Ramos (cell line): ENCODE measurements around the gene ANXA2.

ENCODE experiments used
- in situ Hi-C: fragments of 300-500 bp; cut with MboI; formaldehyde crosslinking; loops from one replicate; pipeline ENCODE4 v1.14.3; 2022; ENCODE audit warnings: low sequenced_read_pairs; ENCODE audit not compliant: unreplicated experiment

ANXA2 gene

DNA sequence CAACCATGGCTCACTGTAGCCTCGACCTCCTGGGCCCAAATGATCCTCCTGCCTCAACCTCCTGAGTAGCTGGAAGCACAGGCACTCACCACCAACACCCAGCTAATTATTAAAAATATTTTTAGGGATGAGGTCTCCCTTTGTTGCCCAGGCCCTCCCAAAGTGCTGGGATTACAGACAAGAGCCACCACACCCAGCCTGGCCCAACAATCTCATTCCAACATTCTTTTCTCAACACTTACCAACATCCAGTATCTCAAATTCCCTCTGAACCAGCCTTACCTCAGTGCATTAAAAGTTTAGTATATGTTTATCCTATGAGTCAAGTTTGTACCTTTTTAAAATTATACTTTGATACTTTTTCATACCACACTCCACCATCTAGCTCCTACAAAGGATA lies 25.0 kb downstream of the ANXA2 start:
- in situ Hi-C loops, result no loop called here

DNA sequence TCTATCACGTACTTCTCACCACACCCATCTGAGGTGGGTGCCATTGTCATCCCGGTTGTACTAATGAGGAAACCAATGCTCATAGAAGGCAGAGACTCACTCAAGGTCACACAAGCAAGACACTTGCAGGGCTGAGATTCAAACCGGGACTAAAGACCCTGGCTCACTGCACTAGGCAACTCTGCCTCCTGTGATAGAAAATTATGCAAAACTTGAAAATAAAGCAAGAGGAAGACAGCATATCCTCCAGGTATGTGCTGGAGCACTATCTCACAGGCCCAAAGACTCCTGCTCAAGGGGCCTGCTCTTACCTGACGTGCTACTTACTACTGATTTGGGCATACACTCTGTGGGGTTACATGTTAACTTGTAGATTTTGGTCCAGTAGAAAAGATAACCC lies 25.6 kb downstream of the ANXA2 start:
- in situ Hi-C loops, result no loop called here

DNA sequence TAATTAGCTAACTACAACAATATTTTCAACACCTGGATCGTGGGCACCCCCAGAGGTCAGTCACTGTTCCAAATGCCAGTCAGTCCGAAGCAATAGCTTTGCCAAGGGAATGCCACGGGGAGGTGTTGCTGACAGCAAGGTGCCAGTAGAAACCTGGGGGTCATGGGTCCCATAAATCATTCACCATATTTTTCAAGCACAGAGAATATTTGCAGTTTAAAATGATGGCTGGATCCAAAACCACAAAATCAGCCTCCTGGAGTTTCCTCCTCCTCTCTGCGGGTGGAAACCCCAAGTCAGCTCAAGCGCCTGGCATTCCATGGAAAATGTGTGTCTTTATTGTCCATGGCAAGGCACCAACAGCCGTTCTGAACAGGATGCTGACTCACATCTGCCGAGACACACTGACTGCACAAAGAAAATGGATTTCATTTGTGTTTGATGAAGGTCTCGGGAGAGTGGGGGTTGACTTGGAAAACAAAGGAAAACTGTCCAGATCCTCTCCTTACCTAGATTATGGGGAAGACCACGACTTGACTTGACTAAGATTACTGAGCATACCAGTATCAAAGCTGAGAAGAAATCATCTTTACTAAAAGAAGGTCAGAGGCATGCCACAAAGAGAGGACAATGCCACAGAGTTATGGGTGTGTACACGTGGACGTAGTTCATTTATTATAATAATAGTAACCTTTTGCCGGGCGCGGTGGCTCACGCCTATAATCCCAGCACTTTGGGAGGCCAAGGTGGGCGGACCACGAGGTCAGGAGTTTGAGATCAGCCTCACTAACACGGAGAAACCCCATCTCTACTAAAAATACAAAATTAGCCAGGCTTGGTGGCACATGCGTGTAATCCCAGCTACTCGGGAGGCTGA lies 26.4 kb downstream of the ANXA2 start:
- in situ Hi-C loops, result no loop called here

DNA sequence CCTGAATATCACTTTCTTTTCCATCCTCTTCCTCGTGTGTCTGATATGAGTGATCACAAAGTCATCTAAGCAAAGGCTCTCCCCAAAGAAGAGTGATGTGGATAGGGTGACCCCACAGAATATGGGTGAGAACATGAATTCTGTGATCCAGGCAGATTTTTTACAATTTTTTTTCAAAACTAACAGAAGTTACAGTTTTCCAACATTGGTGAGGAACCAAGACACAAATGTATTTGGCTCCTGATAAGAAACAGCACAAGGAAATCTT lies 27.0 kb downstream of the ANXA2 start:
- in situ Hi-C loops, result no loop called here

DNA sequence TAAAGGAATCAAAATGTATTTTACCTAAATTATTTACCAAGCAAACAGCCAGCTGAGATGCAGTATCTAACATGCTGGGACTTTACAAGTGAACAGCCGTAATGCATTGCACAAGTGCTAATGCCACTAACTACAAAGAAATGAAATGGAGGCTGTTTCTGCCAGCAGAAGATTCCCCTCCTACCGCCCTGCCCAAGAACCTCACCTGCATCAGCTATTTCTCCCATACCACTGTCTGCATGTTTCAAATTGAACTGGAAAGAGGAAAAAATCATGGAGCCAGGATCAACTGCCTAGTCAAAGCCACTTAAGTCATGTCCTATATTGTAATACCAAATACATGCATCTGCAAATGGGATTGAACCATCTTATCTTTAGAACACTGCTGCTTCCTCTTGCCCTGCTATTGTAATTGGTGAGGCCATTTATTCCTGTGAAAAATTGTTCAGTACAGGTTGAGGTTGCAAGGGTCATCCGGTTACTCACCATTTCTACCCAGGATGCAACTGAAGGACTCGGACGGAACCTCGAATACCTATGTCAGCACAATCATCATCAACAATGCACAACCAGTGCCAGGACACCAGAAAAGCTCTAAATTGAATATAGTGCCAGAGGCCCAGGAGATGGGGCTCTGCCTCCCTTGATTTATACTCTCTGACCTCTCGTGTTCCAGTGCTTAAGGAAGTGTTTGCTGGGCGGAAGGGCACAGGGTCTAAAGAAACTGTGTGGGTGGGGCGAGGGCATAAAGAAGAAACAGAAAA lies 27.5 kb downstream of the ANXA2 start:
- in situ Hi-C loops, result no loop called here

DNA sequence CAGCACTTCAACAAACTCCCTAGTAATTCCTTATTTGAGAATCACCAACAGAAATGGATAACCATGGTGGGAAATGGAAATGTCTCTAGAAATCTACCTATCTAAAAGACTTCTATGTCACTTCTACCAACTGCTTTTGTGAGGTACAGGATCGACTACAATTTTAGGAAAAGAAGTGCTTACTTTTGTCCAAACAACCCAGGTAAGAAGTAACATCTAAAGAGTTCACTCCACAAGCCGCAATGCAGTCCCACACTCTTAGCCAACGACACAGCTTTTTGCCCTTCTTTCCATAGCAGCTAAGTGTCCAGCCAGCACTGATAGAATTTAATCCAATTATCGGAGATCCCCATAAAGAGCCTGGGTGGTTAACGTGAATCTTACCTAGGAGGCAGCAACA lies 28.1 kb downstream of the ANXA2 start:
- in situ Hi-C loops, result no loop called here

DNA sequence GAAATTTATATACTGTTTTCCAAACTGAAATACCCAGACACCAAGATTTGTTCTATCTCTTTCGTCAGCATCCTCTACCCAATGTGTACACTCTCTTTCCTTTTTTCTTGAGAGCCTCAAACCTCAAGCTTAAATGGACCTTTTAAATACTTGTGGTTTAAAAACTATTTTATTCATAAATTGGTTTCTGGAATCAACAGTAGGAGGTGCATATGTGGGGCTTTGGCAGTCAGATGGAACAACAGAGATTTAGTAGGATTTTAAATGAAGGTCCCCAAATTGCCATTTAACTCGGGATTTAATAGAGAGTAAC lies 33.2 kb downstream of the ANXA2 start:
- in situ Hi-C loops, result no loop called here

DNA sequence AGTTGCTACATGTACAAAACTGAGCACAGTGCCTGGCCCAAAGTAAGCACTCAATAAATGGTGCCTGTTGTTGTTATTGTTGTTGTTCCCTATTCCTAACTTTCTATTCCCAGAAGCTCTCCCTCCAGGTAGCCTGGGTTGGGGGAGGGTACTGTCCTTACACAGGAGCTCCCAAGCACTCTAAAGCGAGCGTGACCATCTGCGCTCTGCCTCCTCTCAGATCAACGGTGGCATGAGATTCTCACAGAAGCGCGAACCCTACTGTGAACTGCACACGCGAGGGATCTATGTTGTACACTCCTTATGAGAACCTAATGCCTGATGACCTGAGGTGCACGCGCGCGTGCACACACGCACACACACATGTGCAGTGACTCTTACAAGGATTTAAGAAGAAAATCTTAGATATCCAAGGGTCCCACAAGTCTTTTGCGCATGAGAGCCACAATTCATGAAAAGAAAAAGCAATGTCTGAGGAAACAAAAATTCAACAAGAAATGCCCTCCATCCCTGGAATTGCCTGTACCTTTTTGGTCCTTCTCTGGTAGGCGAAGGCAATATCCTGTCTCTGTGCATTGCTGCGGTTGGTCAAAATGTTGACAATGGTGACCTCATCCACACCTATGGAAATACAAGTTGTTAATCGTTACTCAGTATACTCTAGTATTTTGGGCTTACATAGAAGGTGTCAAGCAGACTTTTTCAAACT lies 33.7 kb downstream of the ANXA2 start:
- in situ Hi-C loops, result no loop called here

DNA sequence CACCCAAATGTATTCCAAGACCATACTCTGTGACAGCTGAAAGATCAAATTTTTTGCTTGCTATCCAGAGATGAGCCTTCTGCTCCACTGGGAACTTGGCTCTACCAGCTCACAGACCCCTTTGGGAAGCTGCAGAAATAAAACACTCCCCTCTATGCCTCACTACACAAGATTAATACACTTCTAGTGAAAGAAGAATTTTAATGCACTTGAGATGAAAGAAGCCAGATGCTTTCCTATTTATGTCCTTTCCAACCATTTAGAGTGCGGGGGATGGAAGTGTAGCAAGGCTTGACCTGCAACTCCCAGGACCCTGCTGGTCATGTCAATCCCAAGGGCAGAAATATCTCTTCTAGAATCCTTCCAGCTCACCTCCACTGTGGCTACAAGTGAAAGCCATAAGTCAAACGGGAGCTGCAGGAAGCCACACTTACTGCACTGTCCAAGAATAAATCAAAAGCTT lies 34.7 kb downstream of the ANXA2 start:
- in situ Hi-C loops, result no loop called here

DNA sequence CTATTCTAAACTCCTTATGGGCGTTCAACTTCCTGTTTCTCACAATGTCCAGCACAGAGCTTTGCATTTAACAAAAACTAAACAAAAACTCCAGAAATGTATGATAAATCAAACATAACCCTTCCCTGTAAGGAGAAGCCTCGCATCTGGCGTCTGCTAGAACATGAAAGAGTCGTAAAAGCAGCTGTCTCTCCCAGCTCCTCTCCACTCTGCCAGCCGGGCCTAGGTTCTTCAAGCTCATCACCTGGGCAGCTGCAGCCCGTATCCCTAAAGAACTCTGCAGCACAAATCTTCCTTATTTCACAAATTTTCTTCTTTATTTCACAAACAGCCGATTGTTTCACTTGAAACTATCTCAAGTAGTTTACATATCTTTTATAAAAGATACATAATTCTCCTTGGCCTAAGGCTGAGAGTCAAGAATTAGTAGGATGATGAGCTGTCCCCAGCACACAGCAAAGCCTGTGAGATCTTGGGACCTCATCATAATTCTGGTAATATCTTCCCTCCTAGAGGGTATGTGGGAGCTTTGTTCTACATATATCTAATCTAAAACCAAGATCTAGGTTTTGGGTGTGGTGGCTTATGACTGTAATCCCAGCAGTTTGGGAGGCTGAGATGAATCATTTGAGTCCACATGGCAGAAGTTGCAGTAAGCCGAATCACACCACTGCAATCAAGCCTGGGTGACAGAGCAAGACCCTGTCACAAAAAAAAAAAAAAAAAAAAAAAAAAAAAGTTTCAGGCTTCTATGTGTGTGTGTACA lies 35.3 kb downstream of the ANXA2 start:
- in situ Hi-C loops, result no loop called here

DNA sequence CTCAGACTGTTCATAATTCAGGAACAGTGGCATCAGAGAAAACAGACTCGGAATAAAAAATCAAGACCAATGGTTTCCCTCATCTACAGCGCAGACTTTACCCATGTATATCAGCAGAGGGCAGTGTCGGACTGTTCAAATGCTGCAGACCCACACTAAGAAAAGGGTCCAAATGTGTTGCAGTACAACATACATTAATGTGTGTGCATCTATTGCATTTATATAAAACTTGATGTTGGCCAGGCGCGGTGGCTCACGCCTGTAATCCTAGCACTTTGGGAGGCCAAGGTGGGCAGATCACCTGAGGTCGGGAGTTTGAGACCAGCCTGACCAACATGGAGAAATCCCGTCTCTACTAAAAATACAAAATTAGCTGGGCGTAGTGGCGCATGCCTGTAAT lies 38.0 kb downstream of the ANXA2 start:
- in situ Hi-C loops, result loop anchor here (10.0 kb wide), 1 partner anchor 155 kb away; no protein-coding TSS in a partner anchor

DNA sequence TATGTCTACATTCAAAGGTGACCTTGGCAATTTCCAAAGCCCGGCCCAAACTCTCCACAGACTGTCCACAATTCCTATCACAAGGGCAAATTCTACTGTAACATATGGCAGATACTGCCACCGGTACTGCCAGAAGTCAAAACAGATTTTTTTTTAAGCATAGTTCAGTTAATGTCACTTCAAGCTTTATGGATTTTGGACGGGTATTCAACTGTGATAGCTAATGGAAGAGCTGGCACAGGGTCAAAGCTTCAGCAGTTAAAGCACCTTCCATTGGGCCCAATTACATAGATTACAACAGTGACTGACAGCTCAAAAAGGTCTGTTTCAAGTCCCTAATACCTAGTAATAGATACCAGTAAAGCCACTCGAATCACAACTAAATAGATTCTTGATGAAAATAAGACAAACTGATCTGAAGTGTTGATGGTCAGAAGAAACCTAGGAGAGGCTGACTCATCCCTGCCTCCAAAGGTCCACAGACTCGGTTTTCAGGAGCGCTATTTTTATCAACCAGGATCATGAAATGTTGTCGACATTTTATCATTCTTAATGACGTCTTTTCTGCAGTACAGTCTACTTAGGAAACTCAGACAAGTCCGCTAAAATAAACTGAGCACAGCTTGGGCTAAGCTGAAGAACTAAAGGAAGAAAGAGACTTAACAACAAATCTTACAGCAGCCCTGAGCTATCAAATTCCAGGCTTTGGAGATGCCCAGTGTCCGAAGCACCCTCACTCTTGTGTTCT lies 38.7 kb downstream of the ANXA2 start:
- in situ Hi-C loops, result loop anchor here (10.0 kb wide), 1 partner anchor 156 kb away; no protein-coding TSS in a partner anchor

DNA sequence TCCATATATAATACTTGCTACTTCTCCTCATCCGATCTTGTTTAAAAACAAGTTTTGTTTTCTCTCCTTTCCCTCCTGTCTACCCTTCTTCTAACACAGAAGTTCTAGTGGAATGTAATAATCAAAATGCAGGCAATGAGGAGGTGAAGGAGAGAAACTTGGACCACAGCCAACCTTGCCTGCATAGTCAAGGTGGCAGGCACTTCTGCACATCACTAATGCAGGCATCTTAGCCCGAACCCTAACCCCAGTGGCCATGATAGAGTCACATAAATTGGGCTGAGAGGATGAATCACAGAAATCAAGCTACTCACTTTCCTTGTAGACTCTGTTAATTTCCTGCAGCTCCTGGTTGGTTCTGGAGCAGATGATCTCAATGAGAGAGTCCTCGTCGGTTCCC lies 41.0 kb downstream of the ANXA2 start:
- in situ Hi-C loops, result loop anchor here (10.0 kb wide), 1 partner anchor 158 kb away; no protein-coding TSS in a partner anchor

DNA sequence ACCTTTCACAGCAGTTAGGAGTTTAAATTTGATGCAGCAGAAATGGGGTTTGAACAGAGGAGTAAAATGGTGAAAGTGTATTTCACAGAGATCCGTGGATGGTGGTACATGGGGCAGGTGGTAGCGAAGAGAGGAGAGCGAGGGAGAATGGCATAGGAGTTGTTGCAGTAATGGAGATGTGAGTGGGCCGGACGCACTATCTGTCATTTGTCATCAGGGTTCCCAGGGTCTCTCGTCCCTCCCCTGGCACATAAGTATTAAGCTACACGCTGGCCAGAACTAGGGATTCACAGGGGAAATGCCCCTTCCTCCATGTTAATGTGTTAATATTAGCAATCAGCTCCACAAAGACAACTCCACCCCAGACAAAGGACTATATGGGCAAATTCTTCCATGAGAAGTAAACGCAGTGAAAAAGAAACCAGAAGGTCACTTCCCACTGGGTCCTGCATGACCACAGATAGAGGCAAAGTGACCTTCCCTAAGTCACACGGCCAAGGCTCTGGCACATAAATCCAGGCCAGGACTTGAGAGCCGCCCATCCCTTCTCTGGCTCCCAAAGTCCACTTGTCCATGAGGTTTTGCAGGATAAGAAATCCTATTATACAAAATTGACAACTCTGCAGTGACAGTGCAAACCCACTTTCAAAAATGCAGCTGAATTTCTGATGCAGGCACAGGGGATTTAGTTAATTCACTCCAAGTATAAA lies 42.5 kb downstream of the ANXA2 start:
- in situ Hi-C loops, result loop anchor here (10.0 kb wide), 1 partner anchor 159 kb away; no protein-coding TSS in a partner anchor

DNA sequence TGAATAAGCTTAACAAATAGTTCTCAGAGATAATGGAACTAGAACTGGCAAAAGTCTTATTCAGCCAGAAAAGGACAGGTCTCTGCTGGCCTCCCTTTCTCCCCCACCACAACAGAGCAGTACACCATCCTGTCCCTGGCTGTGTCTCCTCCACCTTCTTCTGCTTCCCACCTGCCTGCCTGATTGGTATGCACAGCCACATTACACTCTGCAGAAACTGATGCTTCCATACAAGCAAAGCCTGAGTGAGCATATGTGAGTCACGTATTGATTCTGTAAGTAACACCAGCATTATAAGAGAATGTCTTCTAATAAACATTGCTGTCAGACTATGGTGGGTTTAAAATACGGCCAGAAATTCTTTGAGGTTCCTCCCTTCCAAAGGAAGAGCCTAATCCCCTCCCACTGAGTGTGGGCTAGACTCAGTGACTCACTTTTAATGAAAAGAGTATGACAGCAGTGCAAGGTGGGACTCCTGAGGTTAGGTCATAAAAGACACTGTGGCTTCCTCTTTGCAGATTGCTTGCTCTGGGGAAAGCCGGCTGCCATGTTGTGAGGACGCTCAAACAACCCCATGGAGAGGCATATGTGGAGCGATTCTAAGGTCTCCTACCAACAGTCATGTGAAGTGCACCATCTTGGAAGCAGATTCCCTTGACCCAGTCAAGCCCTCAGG lies 44.4 kb downstream of the ANXA2 start:
- in situ Hi-C loops, result loop anchor here (10.0 kb wide), 1 partner anchor 161 kb away; no protein-coding TSS in a partner anchor

DNA sequence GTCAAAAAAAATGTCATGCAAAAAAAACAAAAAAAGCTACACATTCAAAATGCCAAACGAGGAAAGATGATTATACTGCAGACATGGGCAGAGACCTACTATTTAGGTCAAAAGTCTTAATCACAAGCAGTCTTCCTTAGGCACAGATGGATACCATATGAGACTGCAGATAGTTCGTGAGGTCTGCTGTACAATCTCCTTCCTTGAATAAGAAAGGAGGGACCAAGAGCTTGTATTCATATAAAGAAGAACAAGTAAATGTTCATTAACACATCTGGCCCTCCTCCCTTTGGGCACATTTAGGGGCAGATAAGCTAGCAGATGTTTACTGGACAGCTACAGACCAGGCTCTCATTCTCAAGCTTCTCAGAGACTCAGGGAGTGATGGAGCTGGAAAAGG lies 45.3 kb downstream of the ANXA2 start:
- in situ Hi-C loops, result loop anchor here (10.0 kb wide), 1 partner anchor 162 kb away; no protein-coding TSS in a partner anchor

DNA sequence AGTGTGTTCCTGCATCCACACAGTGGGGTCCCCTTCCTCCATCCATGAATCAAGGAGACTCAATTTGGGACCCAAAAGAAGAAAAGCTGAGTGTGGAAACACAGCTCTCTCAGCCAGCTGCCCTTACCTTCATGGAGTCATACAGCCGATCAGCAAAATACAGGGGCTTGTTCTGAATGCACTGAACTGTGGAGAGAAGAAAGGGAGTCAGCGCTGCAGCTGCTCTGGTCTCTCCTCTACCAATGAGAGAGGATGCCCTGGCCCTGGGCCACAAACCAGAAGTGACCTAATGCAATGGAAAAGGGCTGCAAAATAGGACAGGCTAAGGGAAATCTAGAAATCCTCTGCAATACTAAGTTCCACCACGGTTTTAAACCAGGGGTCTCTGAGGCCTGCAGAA lies 46.7 kb downstream of the ANXA2 start:
- in situ Hi-C loops, result loop anchor here (10.0 kb wide), 1 partner anchor 164 kb away; no protein-coding TSS in a partner anchor

DNA sequence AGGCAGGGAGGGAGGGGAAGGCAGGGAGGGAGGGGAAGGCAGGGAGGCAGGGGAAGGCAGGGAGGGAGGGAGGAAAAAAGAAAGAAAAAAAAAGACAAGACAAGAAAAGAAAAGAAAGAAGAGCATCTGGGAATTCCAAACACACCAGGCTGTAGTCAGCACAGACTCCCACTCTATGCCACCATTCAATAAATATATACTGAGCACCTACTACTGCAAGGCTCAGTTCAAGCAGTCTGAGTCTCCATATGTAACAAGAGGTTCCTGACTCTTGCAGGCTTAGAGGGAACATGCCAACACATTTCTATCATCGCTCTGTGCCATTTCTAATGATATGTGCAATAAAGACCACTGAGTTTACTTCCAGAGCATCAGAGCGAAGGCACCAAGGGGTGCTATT lies 47.7 kb downstream of the ANXA2 start:
- in situ Hi-C loops, result loop anchor here (10.0 kb wide), 1 partner anchor 165 kb away; no protein-coding TSS in a partner anchor
